GM12865 (cell line): ENCODE data around the gene C1orf115.
"Not testable (repeated sequence)": the region's sequence is repeated elsewhere in the genome, so short reads cannot be mapped to it uniquely, and the experiment has no call there.

ENCODE experiments used
- DNase-seq: peaks from one replicate; pipeline ENCODE4 v3.0.0; 2010; ENCODE audit warnings: low read depth
- H3K4me3 ChIP-seq: 2 replicates; pipeline ENCODE4 v1.5.1; 2011; ENCODE audit warnings: mild to moderate bottlenecking, low read depth, low read length, control low read depth
- CTCF ChIP-seq: IDR thresholded peaks from 2 replicates; pipeline ENCODE4 v1.5.1; 2011; ENCODE audit warnings: low read length, control low read depth, low read depth, inconsistent platforms; ENCODE audit not compliant: insufficient read depth; ENCODE audit errors: missing control alignments

The C1orf115 gene

DNA sequence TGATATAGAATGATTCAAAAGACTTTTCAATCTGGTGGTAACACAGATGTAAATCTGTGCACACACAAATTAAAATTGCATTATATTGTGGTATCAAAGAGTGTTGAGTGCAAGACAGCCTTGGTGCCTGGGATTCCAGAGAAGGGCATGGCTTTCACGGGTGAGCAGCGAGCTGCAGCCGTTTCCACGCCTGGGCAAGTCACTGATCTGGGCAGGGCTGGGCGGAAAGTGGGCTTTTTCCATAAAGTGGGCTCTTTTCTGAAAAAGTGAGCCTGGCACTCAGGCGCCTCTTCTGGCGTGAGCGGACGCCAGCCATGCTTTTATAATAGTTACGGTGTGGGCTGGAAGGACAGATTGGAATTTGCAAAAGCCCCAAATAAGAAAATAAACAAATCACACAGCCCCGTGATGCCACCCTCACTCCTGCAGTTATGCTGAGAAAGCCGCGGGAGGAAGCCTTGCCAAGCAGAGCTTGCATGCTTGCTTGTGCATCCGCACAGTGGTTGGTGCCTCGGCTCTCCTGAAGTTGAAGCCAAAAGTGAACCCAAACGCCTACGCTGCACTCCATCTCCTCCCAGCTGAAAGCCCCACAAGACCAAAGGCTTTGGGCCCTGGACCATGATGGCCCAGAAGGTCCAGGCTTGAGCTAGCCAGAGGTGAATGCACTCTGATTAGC is 7.1 kb upstream of the C1orf115 start:
- no peak for TF ChIP-seq CTCF
- no peak for DNase-seq
- H3K4me3 ChIP-seq = no peak overlapping the region

- H3K4me3 ChIP-seq, DNase-seq: not testable (repeated sequence)
Measured at GRCh38 chr1:220683716-220684115, 6.4 kb upstream of the C1orf115 start.

DNA sequence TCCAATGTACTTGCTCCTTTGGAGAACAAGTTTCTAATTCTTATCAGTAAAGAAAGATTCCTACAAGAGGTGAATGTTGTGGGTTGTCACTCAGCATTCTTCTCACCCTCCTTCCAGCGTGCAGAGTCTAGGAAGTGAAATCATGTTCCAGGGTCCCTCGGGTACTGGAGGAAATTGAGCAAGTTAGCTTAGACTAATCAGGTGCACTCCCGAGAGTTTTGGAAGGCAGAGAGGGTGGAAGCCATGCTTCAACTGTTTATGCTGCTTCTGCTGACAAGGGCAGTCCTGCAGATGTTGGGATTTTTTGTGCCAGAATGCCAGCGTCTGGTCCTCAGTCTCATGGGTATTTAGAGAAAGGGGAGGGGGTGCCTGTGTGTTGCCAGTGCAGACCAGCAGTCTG is 5.3 kb upstream of the C1orf115 start:
- H3K4me3 ChIP-seq = no peak overlapping the region
- no peak for DNase-seq
- no peak for TF ChIP-seq CTCF

GRCh38 chr1:220685879-220686278 is 4.3 kb upstream of the C1orf115 start:
- DNase-seq = no peak
- no peak for TF ChIP-seq CTCF
- no peak overlapping the region for H3K4me3 ChIP-seq

- no peak for DNase-seq
- no peak overlapping the region for H3K4me3 ChIP-seq
- no peak for TF ChIP-seq CTCF
Measured at GRCh38 chr1:220687809-220688208, 2.4 kb upstream of the C1orf115 start.

GRCh38 chr1:220689666-220690065 is 497 bp upstream of the C1orf115 start:
- DNase-seq = no peak
- no peak for TF ChIP-seq CTCF
- no peak overlapping the region for H3K4me3 ChIP-seq

GRCh38 chr1:220691053-220691684 is 1.0 kb downstream of the C1orf115 start:
- no peak for TF ChIP-seq CTCF
- no peak for DNase-seq
- H3K4me3 ChIP-seq = no peak overlapping the region
